Suprapubic skin (tissue), 4 donors: ENCODE measurements around the gene IVD. TPM values are rescaled to one million over a fixed set of nuclear protein-coding genes. Genes with fewer than 3 reads are reported as not detected.

Source experiments
- DNase-seq, 2 donors: peaks; one replicate each; pipeline ENCODE4 v3.0.0-alpha.2; 2019; ENCODE audit warnings: low spot score in 2 of 2
- H3K27ac ChIP-seq: fragments of 200-600 bp; sonication (generic); one replicate; pipeline ENCODE4 v1.5.1; 2019
- H3K27me3 ChIP-seq: fragments of 200-600 bp; sonication (generic); one replicate; pipeline ENCODE4 v1.5.1; 2019
- H3K36me3 ChIP-seq: fragments of 200-600 bp; sonication (generic); one replicate; pipeline ENCODE4 v1.5.1; 2019
- H3K4me1 ChIP-seq: fragments of 200-600 bp; sonication (generic); one replicate; pipeline ENCODE4 v1.5.1; 2019
- H3K4me3 ChIP-seq: fragments of 200-600 bp; sonication (generic); one replicate; pipeline ENCODE4 v1.5.1; 2019; ENCODE audit warnings: mild to moderate bottlenecking
- H3K9me3 ChIP-seq: fragments of 200-600 bp; sonication (generic); one replicate; pipeline ENCODE4 v1.5.1; 2019
- EP300 ChIP-seq: sonication (generic); formaldehyde crosslinking; IDR thresholded peaks from one replicate; pipeline ENCODE4 v1.6.1; 2017; ENCODE audit warnings: antibody characterized with exemption
- POLR2A ChIP-seq, 2 donors: fragments of 450-650 bp; IDR thresholded peaks; one replicate each; pipeline ENCODE4 v1.6.1; 2017; ENCODE audit warnings: antibody characterized with exemption in 2 of 2, mild to moderate bottlenecking in 2 of 2, moderate library complexity in 2 of 2
- POLR2AphosphoS5 ChIP-seq, 3 donors: sonication (generic); formaldehyde crosslinking; IDR thresholded peaks; one replicate each; pipeline ENCODE4 v1.6.1; 2017; ENCODE audit warnings: antibody characterized with exemption in 3 of 3
- WGBS: methylation state at CpG from one replicate; pipeline ENCODE4 v1.1.5; 2018; 5-methylcytosine and 5-hydroxymethylcytosine counted together
- total RNA-seq, 4 donors: library from RNA; depleted of rRNA; stranded (reverse); fragments of >200 nt; gene quantifications; one replicate each; pipeline ENCODE4 v1.1.0, GENCODE V29; 2016
- TF ChIP-seq, protein P1 (sequence below), 2 donors: fragments of 200-600 bp in 1 of 2; fragments of 450-650 bp in 1 of 2; sonication (generic) in 1 of 2; IDR thresholded peaks; one replicate each; pipeline ENCODE4 v1.5.1; 2016 to 2019; ENCODE audit warnings: antibody characterized with exemption in 2 of 2, mild to moderate bottlenecking in 1 of 2, moderate library complexity in 1 of 2

IVD gene
- total RNA-seq, 4 donors from 2014 or later = 7.7 to 18.3 (median 13.3) TPM

- H3K36me3 ChIP-seq = no peaks in the 10 kb centered on the region
- WGBS = 84% methylated on average over 4 of the region's 4 CpGs
- peaks cover 23% of the 10 kb centered on the region for H3K4me1 ChIP-seq
- no peak overlapping the region for H3K27ac ChIP-seq
- H3K27me3 ChIP-seq = no peaks in the 10 kb centered on the region
- no peaks in the 10 kb centered on the region for H3K9me3 ChIP-seq
- no peak overlapping the region for H3K4me3 ChIP-seq
- TF ChIP-seq, protein P1, sequence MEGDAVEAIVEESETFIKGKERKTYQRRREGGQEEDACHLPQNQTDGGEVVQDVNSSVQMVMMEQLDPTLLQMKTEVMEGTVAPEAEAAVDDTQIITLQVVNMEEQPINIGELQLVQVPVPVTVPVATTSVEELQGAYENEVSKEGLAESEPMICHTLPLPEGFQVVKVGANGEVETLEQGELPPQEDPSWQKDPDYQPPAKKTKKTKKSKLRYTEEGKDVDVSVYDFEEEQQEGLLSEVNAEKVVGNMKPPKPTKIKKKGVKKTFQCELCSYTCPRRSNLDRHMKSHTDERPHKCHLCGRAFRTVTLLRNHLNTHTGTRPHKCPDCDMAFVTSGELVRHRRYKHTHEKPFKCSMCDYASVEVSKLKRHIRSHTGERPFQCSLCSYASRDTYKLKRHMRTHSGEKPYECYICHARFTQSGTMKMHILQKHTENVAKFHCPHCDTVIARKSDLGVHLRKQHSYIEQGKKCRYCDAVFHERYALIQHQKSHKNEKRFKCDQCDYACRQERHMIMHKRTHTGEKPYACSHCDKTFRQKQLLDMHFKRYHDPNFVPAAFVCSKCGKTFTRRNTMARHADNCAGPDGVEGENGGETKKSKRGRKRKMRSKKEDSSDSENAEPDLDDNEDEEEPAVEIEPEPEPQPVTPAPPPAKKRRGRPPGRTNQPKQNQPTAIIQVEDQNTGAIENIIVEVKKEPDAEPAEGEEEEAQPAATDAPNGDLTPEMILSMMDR (IDR thresholded peaks at IDR 0.05) = no peak
- no peak for DNase-seq
Measured at GRCh38 chr15:40379374-40379773, 26.2 kb upstream of the IVD start.

DNA sequence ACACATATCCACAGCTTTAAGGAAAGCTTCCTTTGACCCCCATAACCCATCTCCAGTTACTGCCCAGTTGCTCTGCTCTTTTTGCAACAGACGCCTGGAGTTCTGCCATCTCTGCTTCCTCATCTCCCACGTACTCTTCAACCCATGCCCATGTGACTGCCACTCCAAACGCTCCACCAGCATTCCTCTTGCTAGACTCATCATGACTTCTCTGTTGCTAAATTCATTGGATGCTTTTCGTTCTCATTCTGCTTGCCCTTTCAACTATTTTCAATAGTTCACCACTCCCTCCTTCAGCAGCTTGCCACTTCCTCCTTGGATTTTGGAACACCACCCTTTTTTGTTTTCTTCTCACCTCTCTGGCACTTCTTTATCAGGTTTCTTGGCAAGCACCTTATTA lies 25.7 kb upstream of the IVD start:
- WGBS = 12% methylated on average over 4 of the region's 4 CpGs
- TF ChIP-seq POLR2A (IDR thresholded peaks at IDR 0.05) = no peak
- TF ChIP-seq, protein P1 (IDR thresholded peaks at IDR 0.05) = no peak
- TF ChIP-seq POLR2AphosphoS5 (IDR thresholded peaks at IDR 0.05) = no peak
- TF ChIP-seq EP300 = no peak
- Histone ChIP-seq H3K4me1 (peaks cover 26% of the 10 kb centered on the region), H3K4me3 (no peak overlapping the region), H3K27me3 (no peaks in the 10 kb centered on the region), H3K36me3 (no peaks in the 10 kb centered on the region), H3K27ac (no peak overlapping the region), H3K9me3 (no peaks in the 10 kb centered on the region)
- no peak for DNase-seq

DNA sequence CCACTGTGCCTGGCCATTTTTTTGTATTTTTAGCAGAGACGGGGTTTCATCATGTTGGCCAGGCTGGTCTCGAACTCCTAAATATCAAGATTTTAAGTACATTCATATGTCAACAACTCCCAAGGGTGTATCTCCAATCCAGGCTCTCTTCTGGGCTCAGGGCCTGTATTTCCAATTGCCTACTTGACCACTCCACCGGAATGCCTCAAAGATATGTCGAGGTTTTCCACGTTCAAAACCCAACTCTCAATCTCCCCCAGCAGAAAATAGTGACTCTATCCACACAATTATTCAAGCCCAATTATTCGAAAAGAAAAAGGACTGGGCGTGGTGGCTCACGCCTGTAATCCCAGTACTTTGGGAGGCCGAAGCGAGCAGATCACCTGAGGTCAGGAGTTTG lies 25.0 kb upstream of the IVD start:
- TF ChIP-seq POLR2AphosphoS5 (IDR thresholded peaks at IDR 0.05) (no peak), POLR2A (IDR thresholded peaks at IDR 0.05) (no peak), EP300 (no peak)
- TF ChIP-seq, protein P1 (IDR thresholded peaks at IDR 0.05) = no peak
- Histone ChIP-seq H3K4me1 (peaks cover 26% of the 10 kb centered on the region), H3K36me3 (no peaks in the 10 kb centered on the region), H3K27ac (no peak overlapping the region), H3K4me3 (no peak overlapping the region), H3K9me3 (no peaks in the 10 kb centered on the region), H3K27me3 (no peaks in the 10 kb centered on the region)
- 95% methylated on average over 10 of the region's 10 CpGs for WGBS
- DNase-seq = no peak

- H3K27me3 ChIP-seq = no peaks in the 10 kb centered on the region
Measured at GRCh38 chr15:40381818-40382529, 23.6 kb upstream of the IVD start.

More at GRCh38 chr15:40381818-40382529, 23.6 kb upstream of the IVD start:
- DNase-seq = no peak
- 95% methylated on average over 11 of the region's 11 CpGs for WGBS
- peaks cover 26% of the 10 kb centered on the region for H3K4me1 ChIP-seq
- H3K9me3 ChIP-seq = no peaks in the 10 kb centered on the region
- no peak for TF ChIP-seq EP300
- TF ChIP-seq POLR2A (IDR thresholded peaks at IDR 0.05) = no peak
- no peak for TF ChIP-seq POLR2AphosphoS5 (IDR thresholded peaks at IDR 0.05)
- TF ChIP-seq, protein P1 (IDR thresholded peaks at IDR 0.05) = no peak
- H3K36me3 ChIP-seq = peaks cover 7% of the 10 kb centered on the region
- no peak overlapping the region for H3K27ac ChIP-seq
- H3K4me3 ChIP-seq = no peak overlapping the region
